ENCODE results near the gene PTPRM. TPM values are rescaled to one million over a fixed set of nuclear protein-coding genes. Genes with fewer than 3 reads are reported as not detected.

PTPRM gene
- total RNA-seq, 1 donor: 64.2 TPM

GRCh38 chr18:8301427-8302172 lies 734.5 kb downstream of the PTPRM start:
- peak; percentile 16 for DNase-seq (ENCODE audit: low read depth)

GRCh38 chr18:8303151-8303755 lies 736.1 kb downstream of the PTPRM start:
- peak; percentile 36 for DNase-seq (ENCODE audit: low read depth)
- H3K4me3 ChIP-seq (ENCODE audit: low read depth, low read length): no peak overlapping the region
- TF ChIP-seq CTCF (IDR thresholded peaks at IDR 0.05; ENCODE audit: insufficient read depth, low read length): no peak

More at GRCh38 chr18:8301427-8302172, 734.5 kb downstream of the PTPRM start:
- no peak for TF ChIP-seq CTCF (IDR thresholded peaks at IDR 0.05; ENCODE audit: insufficient read depth, low read length)
- H3K4me3 ChIP-seq (ENCODE audit: low read depth, low read length): no peak overlapping the region

- H3K4me3 ChIP-seq (ENCODE audit: low read depth, low read length): no peak overlapping the region
- DNase-seq (ENCODE audit: low read depth): no peak
- TF ChIP-seq CTCF (IDR thresholded peaks at IDR 0.05; ENCODE audit: insufficient read depth, low read length): no peak
Observed at GRCh38 chr18:8307960-8308359, 740.8 kb downstream of the PTPRM start.

GRCh38 chr18:8313043-8313442 lies 745.9 kb downstream of the PTPRM start:
- no peak for DNase-seq (ENCODE audit: low read depth)
- H3K4me3 ChIP-seq (ENCODE audit: low read depth, low read length): no peak overlapping the region
- no peak for TF ChIP-seq CTCF (IDR thresholded peaks at IDR 0.05; ENCODE audit: insufficient read depth, low read length)

GRCh38 chr18:8314124-8314523 lies 747.0 kb downstream of the PTPRM start:
- TF ChIP-seq CTCF (IDR thresholded peaks at IDR 0.05; ENCODE audit: insufficient read depth, low read length): no peak
- no peak overlapping the region for H3K4me3 ChIP-seq (ENCODE audit: low read depth, low read length)
- DNase-seq (ENCODE audit: low read depth): no peak

GRCh38 chr18:8319798-8320489 lies 752.8 kb downstream of the PTPRM start:
- no peak for TF ChIP-seq CTCF (IDR thresholded peaks at IDR 0.05; ENCODE audit: insufficient read depth, low read length)
- peak; percentile 34 for DNase-seq (ENCODE audit: low read depth)
- no peak overlapping the region for H3K4me3 ChIP-seq (ENCODE audit: low read depth, low read length)

Data from fibroblast of the aortic adventitia (primary cell).